Hematopoietic multipotent progenitor cell treated with erythropoietin and hydrocortisone succinate and interleukin-3 and kit ligand, for 4 days (in vitro differentiated cells): ENCODE measurements around the gene PDE7B.
A peak's percentile ranks its signal among the peaks of the same experiment; 100 is the strongest.
"Not testable (repeated sequence)": the region's sequence is repeated elsewhere in the genome, so short reads cannot be mapped to it uniquely, and the experiment has no call there.

Experiments
- DNase-seq: peaks from one replicate; pipeline ENCODE4 v3.0.0-alpha.2; 2015

The PDE7B gene

GRCh38 chr6:136213012-136213539 is 361.6 kb downstream of the PDE7B start:
- DNase-seq: no peak

GRCh38 chr6:136213853-136214252 is 362.4 kb downstream of the PDE7B start:
- DNase-seq: no peak

GRCh38 chr6:136216503-136217401 is 365.3 kb downstream of the PDE7B start:
- no peak for DNase-seq

DNA sequence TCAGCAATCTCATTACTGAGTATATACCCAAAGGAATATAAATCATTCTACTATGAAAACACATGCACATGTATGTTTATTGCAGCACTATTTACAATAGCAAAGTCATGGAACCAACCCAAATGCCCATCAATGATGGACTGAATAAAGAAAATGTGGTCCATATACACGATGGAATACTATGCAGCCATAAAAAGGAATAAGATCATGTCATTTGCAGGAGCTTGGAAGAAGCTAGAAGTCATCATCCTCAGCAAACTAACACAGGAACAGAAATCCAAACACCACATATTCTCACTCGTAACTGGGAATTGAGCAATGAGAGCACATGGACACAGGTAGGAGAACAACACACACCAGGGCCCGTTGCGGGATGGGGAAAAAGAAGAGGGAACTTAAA is 373.5 kb downstream of the PDE7B start:
- not testable (repeated sequence) for DNase-seq

DNA sequence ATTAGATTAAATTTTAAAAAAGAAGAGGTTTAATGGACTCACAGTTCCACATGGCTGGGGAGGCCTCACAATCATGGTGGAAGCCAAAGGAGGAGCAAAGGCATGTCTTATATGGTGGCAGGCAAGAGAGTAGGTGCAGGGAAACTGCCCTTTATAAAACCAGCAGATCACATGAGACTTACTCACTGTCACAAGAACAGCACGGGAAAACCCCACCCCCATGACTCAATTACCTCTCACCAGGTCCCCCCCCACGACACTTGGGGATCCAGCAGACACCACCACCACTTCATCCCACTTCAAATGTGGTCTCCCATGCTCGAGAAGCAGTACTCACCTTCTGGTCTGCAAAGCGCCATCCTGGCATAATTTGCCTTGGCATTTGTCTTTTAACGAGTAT is 374.0 kb downstream of the PDE7B start:
- no peak for DNase-seq

DNA sequence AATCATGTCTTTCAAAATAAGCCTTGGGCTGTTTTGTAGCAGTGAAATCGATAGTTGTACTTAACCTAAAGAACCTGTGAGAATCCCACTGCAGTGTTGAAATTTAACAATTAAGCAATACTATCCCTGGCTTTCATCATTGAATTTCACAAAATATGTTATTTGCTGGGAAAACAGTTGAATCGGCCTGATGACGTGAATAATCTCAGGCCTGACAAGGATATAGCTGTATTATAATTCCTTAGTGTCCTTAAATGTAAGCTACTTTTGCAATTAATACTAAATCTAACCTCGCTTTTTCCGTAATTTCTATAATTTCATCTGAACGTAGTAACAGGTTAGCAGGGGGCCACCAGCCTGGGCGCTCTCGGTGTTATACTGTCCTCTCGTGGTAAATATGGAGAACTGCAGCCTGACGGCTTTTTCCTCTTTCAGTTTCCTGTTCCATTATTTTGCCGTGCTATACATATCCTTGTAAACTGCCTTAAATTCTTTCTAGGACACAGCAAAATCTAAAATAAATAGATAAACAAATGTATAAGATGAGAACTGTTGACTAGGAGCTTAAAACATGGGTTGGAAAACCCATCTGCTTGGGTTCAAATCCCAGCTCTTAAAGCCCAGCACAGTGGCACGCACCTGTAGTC is 374.6 kb downstream of the PDE7B start:
- DNase-seq: peak; percentile 80

- peak; percentile 81 for DNase-seq
Observed at GRCh38 chr6:136226674-136227377, 375.3 kb downstream of the PDE7B start.

GRCh38 chr6:136228814-136229213 is 377.3 kb downstream of the PDE7B start:
- no peak for DNase-seq

DNA sequence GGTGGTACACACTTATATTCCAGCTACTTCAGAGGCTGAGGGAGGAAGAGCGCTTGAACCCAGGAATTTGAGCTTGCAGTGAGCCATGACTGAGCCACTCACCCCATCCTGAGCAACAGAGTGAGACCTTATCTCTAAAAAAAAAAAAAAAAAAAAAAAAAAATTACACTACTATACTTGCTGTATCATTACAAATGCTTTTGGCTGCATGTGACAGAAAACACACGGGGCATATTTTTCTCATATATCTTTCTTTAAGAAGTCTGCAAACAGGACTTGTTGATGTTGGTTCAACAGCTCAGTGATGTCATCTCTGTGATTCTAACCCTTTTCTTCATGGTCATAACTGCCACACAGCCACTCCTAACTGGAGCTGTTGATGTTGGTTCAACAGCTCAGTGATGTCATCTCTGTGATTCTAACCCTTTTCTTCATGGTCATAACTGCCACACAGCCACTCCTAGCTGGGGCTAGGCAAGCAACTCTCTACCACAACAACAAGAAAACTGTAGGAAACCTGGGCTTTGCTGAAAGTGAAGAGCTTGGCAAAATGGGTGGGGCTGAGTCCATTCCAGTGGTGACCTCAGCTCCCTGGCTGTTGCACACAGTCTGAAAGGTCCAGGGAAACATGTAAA is 378.8 kb downstream of the PDE7B start:
- DNase-seq: no peak

DNA sequence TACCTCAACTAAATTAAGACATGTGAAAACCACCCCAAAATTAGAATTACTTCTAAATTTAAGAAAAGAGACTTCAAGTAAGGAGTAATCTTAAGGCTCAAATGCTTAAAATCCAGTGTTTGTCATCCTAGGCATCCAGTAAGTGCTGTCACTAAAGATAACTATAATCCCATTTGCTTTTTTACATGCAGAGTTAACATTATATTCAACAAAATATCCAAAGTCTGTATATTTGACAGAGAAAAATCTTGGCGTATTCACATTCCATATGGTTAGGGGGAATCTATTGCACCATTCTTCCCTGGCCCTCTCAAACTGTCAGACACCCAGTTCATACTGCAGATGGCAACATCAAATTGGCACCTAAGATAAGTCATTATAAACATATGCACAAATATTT is 381.2 kb downstream of the PDE7B start:
- DNase-seq: no peak

GRCh38 chr6:136235233-136235564 is 383.7 kb downstream of the PDE7B start:
- no peak for DNase-seq

DNA sequence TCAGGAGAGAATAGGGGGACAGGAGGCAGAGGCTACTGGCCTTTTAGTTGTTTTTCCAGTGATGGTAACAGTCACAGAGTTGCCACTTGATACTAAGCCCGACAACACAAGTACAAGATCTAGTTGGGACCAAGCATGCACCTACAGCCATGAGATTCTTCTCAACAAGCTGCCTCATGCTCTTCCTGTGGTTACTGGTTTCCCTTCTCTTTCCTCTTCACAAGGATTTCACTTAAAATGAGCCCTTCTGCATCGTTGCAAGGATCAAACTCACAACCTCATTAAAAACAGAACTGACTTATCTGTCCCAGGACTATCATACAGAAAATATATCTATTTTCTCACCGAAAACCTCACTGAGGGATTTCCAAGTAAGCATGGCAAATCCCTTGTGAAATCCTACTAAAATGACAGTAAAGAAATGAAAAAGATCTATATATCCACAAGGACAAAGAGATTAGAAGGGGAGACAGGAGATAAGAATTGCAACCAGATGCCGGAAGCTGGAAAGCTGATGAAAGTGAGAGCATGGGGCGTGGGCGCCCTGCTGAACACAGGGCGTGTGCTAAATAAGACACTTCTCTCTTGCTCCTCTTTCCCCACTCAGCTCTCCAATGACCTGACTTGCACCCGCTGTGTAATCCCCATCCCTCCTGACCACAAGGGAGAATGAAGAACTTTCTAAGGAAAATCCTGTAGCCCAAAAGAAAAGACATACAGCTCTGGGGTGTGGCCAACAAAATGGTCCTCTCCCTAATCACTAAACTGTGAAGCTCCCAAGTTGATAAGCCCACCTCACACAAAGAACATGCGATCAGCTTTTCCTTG is 385.2 kb downstream of the PDE7B start:
- DNase-seq: peak; percentile 58

- no peak for DNase-seq
Observed at GRCh38 chr6:136244061-136244616, 392.6 kb downstream of the PDE7B start.
